M059J (cell line): ENCODE data around the gene PTPRD. TPM values are rescaled to one million over a fixed set of nuclear protein-coding genes. Genes with fewer than 3 reads are reported as not detected.

Source experiments
- DNase-seq: peaks from one replicate; pipeline ENCODE4 v3.0.0-alpha.2; 2012; ENCODE audit warnings: low read depth
- total RNA-seq: library from RNA; depleted of rRNA; stranded (reverse); fragments of >200 nt; shearing (Covaris generic); gene quantifications from 2 replicates; pipeline ENCODE4 v1.2.3, GENCODE V29; 2014

The PTPRD gene
- total RNA-seq, 1 experiment from 2014 or later, result not detected

GRCh38 chr9:8684978-8685708 lies 1927.7 kb downstream of the PTPRD start:
- DNase-seq, result no peak

GRCh38 chr9:8683496-8683895 lies 1929.3 kb downstream of the PTPRD start:
- DNase-seq, result no peak

GRCh38 chr9:8680658-8681057 lies 1932.1 kb downstream of the PTPRD start:
- no peak for DNase-seq

GRCh38 chr9:8680157-8680556 lies 1932.6 kb downstream of the PTPRD start:
- no peak for DNase-seq

GRCh38 chr9:8679371-8679822 lies 1933.4 kb downstream of the PTPRD start:
- no peak for DNase-seq

GRCh38 chr9:8677741-8678140 lies 1935.1 kb downstream of the PTPRD start:
- DNase-seq, result no peak

GRCh38 chr9:8674536-8674935 lies 1938.3 kb downstream of the PTPRD start:
- DNase-seq, result no peak

- no peak for DNase-seq
Measured at GRCh38 chr9:8673830-8674229, 1939.0 kb downstream of the PTPRD start.

GRCh38 chr9:8670751-8671150 lies 1942.1 kb downstream of the PTPRD start:
- DNase-seq, result no peak

GRCh38 chr9:8668751-8669150 lies 1944.1 kb downstream of the PTPRD start:
- no peak for DNase-seq

- DNase-seq, result no peak
Measured at GRCh38 chr9:8668231-8668630, 1944.6 kb downstream of the PTPRD start.

- no peak for DNase-seq
Measured at GRCh38 chr9:8666060-8666459, 1946.7 kb downstream of the PTPRD start.

- DNase-seq, result no peak
Measured at GRCh38 chr9:8660383-8660782, 1952.4 kb downstream of the PTPRD start.

- no peak for DNase-seq
Measured at GRCh38 chr9:8659108-8659507, 1953.7 kb downstream of the PTPRD start.

- DNase-seq, result no peak
Measured at GRCh38 chr9:8655071-8655470, 1957.7 kb downstream of the PTPRD start.

- DNase-seq, result no peak
Measured at GRCh38 chr9:8653855-8654254, 1958.9 kb downstream of the PTPRD start.

GRCh38 chr9:8653111-8653510 lies 1959.7 kb downstream of the PTPRD start:
- no peak for DNase-seq

GRCh38 chr9:8652255-8652654 lies 1960.5 kb downstream of the PTPRD start:
- no peak for DNase-seq

- DNase-seq, result no peak
Measured at GRCh38 chr9:8651846-8652215, 1961.0 kb downstream of the PTPRD start.

GRCh38 chr9:8651070-8651845 lies 1961.5 kb downstream of the PTPRD start:
- DNase-seq, result no peak

GRCh38 chr9:8649807-8650206 lies 1963.0 kb downstream of the PTPRD start:
- DNase-seq, result no peak

- DNase-seq, result no peak
Measured at GRCh38 chr9:8649160-8649559, 1963.6 kb downstream of the PTPRD start.

GRCh38 chr9:8648271-8648845 lies 1964.4 kb downstream of the PTPRD start:
- DNase-seq, result no peak
